AG04449 (cell line): Measurements from ENCODE around the gene FCHSD2.

Experiments used
- CTCF ChIA-PET: fragments of 350-600 bp; formaldehyde crosslinking; extraction: SDS; loops from one replicate; lab custom pipeline; 2021; ENCODE audit warnings: antibody characterized with exemption; lab: Yijun Ruan, JAX
- POLR2A ChIA-PET: fragments of 400-600, 350-600 bp; formaldehyde crosslinking; extraction: SDS; loops from one replicate; lab custom pipeline; 2020; ENCODE audit warnings: antibody characterized with exemption, inconsistent platforms; lab: Yijun Ruan, JAX
- DNase-seq: peaks from one replicate; pipeline ENCODE4 v3.0.0-alpha.2; 2010; ENCODE audit warnings: low read depth, low spot score
- H3K4me3 ChIP-seq: 2 replicates; pipeline ENCODE4 v1.5.1; 2011; ENCODE audit warnings: low read depth, mild to moderate bottlenecking, control low read depth, low read length
- CTCF ChIP-seq: IDR thresholded peaks from one replicate; pipeline ENCODE4 v1.5.1; 2011; ENCODE audit warnings: mild to moderate bottlenecking, moderate library complexity, low read length, control low read depth, inconsistent platforms; ENCODE audit not compliant: insufficient read depth; ENCODE audit errors: missing control alignments

The FCHSD2 gene

GRCh38 chr11:73018856-73019255, 123.3 kb downstream of the FCHSD2 start:
- POLR2A ChIA-PET, result no interaction called here
- H3K4me3 ChIP-seq, result no peak overlapping the region
- CTCF ChIA-PET, result no interaction called here
- no peak for DNase-seq
- TF ChIP-seq CTCF, result no peak

- no peak for DNase-seq
- CTCF ChIA-PET, result no interaction called here
- POLR2A ChIA-PET, result interaction anchor here (0.5 kb wide), 1 partner anchor 121 kb away, joined by 3 read pairs; no protein-coding TSS in a partner anchor
- TF ChIP-seq CTCF, result no peak
- H3K4me3 ChIP-seq, result no peak overlapping the region
Measured at GRCh38 chr11:73017024-73017751, 124.9 kb downstream of the FCHSD2 start.

GRCh38 chr11:73013021-73013420, 129.1 kb downstream of the FCHSD2 start:
- no peak for DNase-seq
- H3K4me3 ChIP-seq, result no peak overlapping the region
- ChIA-PET POLR2A (no interaction called here), CTCF (interaction anchor here (1.0 to 1.2 kb wide), 2 partner anchors 9 to 164 kb away, joined by 3 to 4 read pairs; no protein-coding TSS in a partner anchor)
- no peak for TF ChIP-seq CTCF

- CTCF ChIA-PET, result interaction anchor here (1.2 kb wide), 1 partner anchor 9 kb away, joined by 4 read pairs; no protein-coding TSS in a partner anchor
- peak; percentile 46 for DNase-seq
- H3K4me3 ChIP-seq, result no peak overlapping the region
- TF ChIP-seq CTCF, result no peak
- POLR2A ChIA-PET, result no interaction called here
Measured at GRCh38 chr11:73012121-73012863, 129.8 kb downstream of the FCHSD2 start.

GRCh38 chr11:73011126-73011817, 130.8 kb downstream of the FCHSD2 start:
- H3K4me3 ChIP-seq, result no peak overlapping the region
- ChIA-PET CTCF (no interaction called here), POLR2A (no interaction called here)
- no peak for DNase-seq
- no peak for TF ChIP-seq CTCF

- H3K4me3 ChIP-seq, result no peak overlapping the region
- TF ChIP-seq CTCF, result no peak
- ChIA-PET POLR2A (no interaction called here), CTCF (no interaction called here)
- DNase-seq, result no peak
Measured at GRCh38 chr11:73009972-73010371, 132.1 kb downstream of the FCHSD2 start.
